HG02571 (cell line): ENCODE results near the gene RWDD1.
"Not testable (repeated sequence)": the region's sequence is repeated elsewhere in the genome, so short reads cannot be mapped to it uniquely, and the experiment has no call there.

Experiments used
- ATAC-seq: cut with Tn5 transposase; IDR thresholded peaks from one replicate; pipeline ENCODE4 v1.9.1; 2021; ENCODE audit warnings: mild to moderate bottlenecking, moderate library complexity; ENCODE audit not compliant: unreplicated experiment

The RWDD1 gene

GRCh38 chr6:116560130-116560529, 11.2 kb upstream of the RWDD1 start:
- ATAC-seq, result no peak

GRCh38 chr6:116561377-116562018, 9.8 kb upstream of the RWDD1 start:
- ATAC-seq, result no peak

- ATAC-seq, result no peak
Observed at GRCh38 chr6:116562019-116562403, 9.3 kb upstream of the RWDD1 start.

- ATAC-seq, result no peak
Observed at GRCh38 chr6:116562614-116563013, 8.7 kb upstream of the RWDD1 start.

- no peak for ATAC-seq
Observed at GRCh38 chr6:116563830-116564229, 7.5 kb upstream of the RWDD1 start.

GRCh38 chr6:116564311-116564710, 7.0 kb upstream of the RWDD1 start:
- no peak for ATAC-seq

- no peak for ATAC-seq
Observed at GRCh38 chr6:116564921-116565872, 6.1 kb upstream of the RWDD1 start.

- ATAC-seq, result no peak
Observed at GRCh38 chr6:116568111-116568510, 3.2 kb upstream of the RWDD1 start.

GRCh38 chr6:116568821-116569755, 2.2 kb upstream of the RWDD1 start:
- no peak for ATAC-seq

GRCh38 chr6:116571683-116572000, 338 bp downstream of the RWDD1 start:
- ATAC-seq, result no peak

GRCh38 chr6:116572162-116572561, 858 bp downstream of the RWDD1 start:
- no peak for ATAC-seq

GRCh38 chr6:116575227-116575626, 3.9 kb downstream of the RWDD1 start:
- no peak for ATAC-seq

GRCh38 chr6:116577486-116577885, 6.2 kb downstream of the RWDD1 start:
- ATAC-seq, result no peak

- ATAC-seq, result no peak
Observed at GRCh38 chr6:116578335-116578734, 7.0 kb downstream of the RWDD1 start.

GRCh38 chr6:116579143-116579542, 7.8 kb downstream of the RWDD1 start:
- ATAC-seq, result no peak

GRCh38 chr6:116580198-116580597, 8.9 kb downstream of the RWDD1 start:
- no peak for ATAC-seq

- no peak for ATAC-seq
Observed at GRCh38 chr6:116586276-116586675, 15.0 kb downstream of the RWDD1 start.

GRCh38 chr6:116586738-116587137, 15.4 kb downstream of the RWDD1 start:
- no peak for ATAC-seq

- no peak for ATAC-seq
Observed at GRCh38 chr6:116595247-116595646, 23.9 kb downstream of the RWDD1 start.

GRCh38 chr6:116596815-116597214, 25.5 kb downstream of the RWDD1 start:
- ATAC-seq, result no peak

GRCh38 chr6:116603916-116604315, 32.6 kb downstream of the RWDD1 start:
- ATAC-seq, result not testable (repeated sequence)
